ENCODE measurements around the gene SLC25A42. TPM values are rescaled to one million over a fixed set of nuclear protein-coding genes. Genes with fewer than 3 reads are reported as not detected.

SLC25A42 gene
- polyA plus RNA-seq, 5 donors = 10.2 to 15.9 (median 12.9) TPM

DNA sequence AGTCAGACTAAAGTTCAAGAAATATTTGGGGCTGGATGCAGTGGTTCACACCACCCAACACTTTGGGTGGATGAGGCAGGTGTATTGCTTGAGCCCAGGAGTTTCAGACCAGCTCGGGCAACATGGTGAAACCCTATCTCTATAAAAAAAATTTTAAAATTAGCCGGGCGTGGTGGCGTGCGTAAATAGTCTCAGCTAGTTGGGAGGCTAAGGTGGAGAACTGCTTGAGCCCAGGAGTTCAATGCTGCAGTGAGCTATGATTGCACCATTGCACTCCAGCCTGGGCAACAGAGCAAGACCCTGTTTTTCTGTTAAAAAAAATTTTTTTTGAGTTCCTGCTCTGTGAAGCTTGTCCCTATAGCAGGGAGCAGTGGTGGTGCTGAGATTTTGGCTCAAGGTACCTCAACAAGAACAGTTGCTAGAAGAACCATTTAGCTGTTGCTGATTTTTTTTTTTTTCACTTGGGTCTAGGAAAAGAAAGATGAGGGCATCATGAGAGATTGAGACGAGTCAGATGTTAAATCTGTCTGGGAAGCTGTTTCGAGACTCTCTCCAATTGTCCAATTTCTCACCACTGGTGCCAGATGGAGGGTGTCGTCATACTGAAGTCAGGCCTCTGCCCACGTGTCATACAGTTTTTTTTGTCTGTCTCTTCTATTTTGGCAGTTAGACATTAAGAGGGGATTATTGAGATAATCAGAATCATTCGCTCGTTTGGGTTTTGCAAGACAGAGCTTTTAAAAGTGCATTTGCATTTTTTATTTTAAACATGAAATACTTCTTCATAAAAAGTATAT lies 3.7 kb downstream of the SLC25A42 start:
- peak in 1 of 2 donors; percentile 45 for DNase-seq

DNA sequence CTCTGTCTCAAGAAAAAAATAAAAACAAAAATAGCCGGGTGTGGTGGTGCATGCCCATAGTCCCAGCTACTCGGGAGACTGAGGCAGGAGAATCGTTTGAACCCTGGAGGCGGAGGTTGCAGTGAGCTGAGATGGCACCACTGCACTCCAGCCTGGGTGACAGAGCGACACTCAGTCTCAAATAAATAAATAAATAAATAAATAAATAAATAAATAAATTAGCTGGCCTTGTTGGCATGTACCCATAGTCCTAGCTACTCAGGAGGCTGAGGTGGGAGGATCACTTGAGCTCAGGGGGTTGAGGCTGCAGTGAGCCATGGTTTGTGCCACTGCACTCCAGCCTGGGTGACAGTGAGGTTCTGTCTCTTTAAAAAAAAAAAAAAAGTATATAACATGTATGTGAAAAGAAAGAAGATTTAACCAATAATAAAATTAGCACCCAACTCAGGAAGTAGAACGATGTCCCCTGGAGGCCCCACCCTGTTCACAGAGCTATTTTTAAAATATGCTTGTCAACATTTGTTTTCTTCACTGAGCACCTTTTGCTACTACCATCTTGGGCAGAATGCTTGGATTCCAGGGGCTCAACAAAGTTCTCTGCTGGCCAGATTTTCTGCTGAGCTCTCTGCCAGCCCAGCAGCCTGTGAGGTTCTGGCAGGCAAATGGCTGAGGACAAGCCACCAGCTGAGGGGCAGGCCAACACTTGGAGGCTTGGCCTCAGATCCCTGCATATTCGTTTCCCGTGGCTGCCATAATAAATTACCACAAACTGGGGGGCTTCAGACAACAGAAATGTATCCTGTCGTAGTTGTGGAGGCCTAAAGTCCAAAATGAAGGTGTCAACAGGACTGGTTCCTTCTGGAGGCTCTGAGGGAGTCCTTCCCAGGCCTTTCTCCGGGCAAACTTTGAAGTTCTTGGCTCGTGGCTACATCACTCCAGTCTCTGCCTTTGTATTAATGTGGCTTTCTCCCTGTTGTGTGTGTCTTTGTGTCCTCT lies 5.2 kb downstream of the SLC25A42 start:
- no peak for DNase-seq

DNA sequence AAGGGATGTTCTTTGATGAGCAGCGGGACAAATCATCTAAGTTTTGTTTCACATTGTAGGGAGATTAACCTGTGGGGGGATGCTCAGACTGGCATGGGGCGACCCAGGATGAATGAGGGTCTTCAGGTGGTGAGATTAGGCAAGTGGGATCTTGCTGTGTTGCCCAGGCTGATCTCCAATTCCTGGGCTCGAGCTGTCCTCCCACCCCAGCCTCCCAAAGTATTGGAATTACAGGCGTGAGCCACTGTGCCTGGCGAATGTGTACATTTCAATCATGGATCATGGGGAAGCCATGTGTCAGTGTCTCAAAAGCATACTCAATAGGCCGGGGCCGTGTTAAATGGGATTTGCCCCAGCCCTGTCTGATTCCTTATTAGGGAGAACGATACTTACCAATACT lies 8.1 kb downstream of the SLC25A42 start:
- no peak for DNase-seq

DNA sequence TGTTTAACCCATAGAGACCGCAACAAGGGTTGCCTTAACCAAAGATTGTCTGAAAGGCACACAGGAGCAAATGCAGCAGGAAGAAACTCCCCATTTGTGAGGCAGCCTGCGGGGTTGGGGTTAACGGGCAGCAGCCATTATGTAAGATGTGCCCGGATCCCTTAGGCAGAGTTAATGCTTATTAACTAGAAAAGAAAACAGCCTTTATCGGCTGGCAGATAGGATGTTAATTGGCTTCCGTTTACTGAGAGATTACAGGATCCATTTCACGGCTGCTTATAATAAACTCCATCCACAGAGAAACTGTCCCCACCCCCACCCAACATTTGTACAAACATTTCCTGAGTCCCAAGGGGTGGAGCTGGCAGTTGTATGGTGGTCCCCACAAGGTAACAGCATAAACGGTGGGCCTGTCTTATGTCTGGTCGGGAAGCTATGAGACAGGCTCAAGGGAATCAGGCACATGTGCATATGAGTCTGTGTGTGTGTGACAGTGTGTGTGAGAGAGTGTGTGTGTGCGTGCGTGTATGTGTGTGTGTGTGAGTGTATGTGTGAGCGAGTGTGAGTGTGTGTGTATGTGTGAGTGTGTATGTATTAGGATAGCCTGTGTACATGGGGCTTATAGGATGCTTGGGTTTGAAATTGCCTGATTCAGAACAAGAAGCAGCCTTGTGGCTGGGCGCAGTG lies 10.5 kb downstream of the SLC25A42 start:
- DNase-seq = no peak

DNA sequence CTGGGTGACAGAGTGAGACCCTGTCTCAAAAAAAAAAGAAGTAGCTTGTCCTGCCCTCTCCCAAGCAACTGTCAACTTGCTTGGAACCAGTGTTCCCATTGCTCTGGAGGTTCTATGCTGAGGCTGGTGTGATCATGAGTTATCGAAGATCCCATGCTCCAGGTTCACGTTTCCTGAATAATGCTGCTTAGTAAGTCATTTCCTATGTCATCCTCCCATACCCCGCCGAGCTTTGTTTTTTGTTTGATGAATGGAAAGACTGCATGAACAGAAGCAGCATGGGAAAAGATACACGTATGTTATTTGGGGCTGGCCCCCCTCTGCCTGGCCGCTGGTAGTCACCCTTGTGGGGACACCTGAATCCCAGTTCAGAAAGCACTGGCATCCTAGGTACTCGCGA lies 11.3 kb downstream of the SLC25A42 start:
- no peak for DNase-seq

- DNase-seq = no peak
Observed at GRCh38 chr19:19076476-19076875, 12.7 kb downstream of the SLC25A42 start.

DNA sequence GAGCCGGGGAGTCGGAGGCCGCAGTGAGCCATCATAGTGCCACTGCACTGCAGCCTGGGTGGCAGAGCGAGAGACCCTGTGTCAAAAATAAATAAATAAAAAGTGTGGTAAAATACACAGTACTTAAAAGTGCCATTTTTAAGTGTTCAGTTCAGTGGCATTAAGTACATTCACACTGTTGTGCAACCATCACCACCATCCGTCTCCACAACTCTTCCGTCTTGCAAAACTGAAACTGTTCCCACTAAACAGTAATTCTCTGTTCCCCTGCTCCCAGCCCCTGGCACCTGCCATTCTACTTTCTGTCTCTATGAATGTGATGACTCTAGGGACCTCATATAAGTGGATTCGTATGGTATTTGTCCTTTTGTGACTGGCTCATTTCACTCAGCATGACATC lies 13.3 kb downstream of the SLC25A42 start:
- no peak for DNase-seq

- DNase-seq = no peak
Observed at GRCh38 chr19:19078801-19079200, 15.0 kb downstream of the SLC25A42 start.

- DNase-seq = no peak
Observed at GRCh38 chr19:19079571-19079970, 15.8 kb downstream of the SLC25A42 start.

DNA sequence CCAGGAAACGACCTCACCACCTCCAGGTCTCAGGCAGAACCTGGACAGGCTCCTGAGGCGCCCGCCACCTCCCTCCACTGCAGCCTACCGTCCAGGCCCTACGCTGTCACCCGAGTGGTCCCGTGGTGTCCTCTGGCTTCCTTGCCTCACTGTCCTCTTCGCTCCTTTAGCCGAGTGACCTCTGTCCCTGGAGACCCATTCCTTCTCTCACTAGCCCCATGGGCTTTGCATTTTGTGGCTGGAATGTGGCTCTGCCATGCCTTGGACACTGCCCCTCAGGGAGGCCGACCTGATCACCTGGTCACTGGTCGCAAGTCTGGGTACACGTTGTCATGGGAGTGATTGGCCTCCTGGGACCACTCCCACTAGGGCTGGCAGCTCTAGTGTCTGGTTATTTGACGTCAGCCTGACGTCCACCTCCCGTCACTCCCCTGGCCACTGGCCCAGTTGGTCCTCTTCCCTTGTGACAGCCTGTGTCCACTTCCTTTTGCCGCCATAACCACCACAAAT lies 17.9 kb downstream of the SLC25A42 start:
- DNase-seq = no peak

- no peak for DNase-seq
Observed at GRCh38 chr19:19083413-19084178, 19.8 kb downstream of the SLC25A42 start.

- no peak for DNase-seq
Observed at GRCh38 chr19:19087676-19088075, 23.9 kb downstream of the SLC25A42 start.

DNA sequence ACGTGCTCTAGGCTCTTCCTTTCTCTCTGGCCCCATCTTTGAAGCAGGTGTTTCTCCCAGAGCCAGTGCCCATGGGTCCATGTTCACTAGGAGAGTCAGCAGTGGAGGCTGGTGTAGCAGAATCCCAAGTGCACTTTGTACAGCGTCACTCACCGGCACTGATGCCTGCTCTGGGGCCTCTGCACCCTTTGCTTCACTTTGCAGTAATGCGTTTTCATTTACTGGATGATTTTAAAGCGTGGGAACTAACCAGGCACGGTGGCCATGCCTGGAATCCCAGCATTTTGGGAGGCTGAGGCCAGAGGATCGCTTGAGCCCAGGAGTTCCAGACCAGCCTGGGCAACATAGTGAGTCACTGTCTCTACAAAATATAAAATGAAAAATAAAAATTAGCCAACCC lies 30.7 kb downstream of the SLC25A42 start:
- no peak for DNase-seq

GRCh38 chr19:19095691-19096090 lies 31.9 kb downstream of the SLC25A42 start:
- no peak for DNase-seq

DNA sequence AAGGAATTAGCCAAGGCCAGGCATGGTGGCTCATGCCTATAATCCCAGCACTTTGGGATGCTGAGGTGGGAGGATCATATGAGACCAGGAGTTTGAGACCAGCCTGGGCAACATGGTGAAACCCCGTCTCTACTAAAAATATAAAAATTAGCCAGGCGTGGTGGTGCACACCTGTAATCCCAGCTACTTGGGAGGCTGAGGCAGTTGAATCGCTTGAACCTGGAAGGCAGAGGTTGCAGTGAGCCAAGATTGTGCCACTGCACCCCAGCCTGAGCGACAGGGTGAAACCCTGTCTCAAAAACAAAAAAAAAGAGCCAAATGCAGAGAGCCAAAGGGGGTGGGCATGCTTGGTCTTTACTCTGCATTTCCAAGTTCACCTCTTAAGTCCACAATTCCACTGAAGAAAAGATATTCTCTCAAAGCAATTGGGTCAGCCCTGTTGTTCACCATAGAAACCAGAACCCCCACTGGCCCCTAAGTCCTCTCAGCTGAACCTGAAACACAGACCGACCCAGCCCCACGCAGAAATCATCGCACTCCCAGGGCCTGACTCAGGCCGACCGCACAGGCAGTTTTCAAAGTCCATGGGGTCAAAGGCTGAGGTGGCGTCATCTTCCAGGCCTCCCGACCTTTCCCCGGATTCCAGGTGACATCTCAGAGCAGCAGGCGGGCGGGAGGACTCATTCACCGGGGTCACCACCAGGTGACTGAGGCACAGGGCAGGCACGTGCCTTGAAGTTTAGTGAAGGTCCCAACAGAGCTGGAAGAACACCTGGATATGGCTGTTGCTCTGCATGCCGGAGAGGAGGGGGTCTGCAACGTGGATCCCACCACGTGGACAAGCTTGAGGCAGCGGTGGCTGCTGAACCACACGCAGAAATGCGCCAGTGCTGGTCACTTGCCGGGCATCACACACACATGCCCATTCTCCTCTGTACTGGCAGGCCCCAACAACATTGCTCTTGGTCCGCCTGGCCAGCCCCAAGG lies 33.1 kb downstream of the SLC25A42 start:
- no peak for DNase-seq

DNA sequence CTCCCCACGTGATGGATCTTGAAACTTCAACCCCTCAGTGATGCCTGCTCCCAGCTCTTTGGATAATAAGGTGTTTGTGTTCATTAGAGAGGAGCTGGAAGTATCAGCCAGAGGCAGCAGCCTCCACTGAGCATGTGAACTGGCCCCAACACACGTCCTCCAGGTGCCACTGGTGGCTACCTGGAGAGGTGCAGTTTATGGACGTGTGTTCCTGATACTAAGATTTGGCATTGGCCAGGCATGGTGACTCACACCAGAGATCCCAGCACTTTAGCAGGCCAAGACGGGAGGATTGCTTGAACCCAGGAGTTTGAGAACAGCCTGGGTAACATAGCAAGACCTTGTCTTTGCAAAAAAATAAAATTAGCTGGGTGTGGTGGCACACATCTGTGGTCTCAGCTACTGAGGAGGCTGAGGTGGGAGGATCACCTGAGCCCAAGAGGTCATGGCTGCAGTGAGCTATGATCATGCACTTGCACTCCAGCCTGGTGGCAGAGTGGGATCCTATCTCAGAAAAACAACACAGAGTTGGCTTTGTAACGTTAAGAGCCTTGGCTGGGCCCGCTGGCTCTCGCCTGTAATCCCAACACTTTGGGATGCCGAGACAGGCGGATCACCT lies 34.4 kb downstream of the SLC25A42 start:
- DNase-seq = no peak

- DNase-seq = no peak
Observed at GRCh38 chr19:19098703-19099632, 35.2 kb downstream of the SLC25A42 start.

DNA sequence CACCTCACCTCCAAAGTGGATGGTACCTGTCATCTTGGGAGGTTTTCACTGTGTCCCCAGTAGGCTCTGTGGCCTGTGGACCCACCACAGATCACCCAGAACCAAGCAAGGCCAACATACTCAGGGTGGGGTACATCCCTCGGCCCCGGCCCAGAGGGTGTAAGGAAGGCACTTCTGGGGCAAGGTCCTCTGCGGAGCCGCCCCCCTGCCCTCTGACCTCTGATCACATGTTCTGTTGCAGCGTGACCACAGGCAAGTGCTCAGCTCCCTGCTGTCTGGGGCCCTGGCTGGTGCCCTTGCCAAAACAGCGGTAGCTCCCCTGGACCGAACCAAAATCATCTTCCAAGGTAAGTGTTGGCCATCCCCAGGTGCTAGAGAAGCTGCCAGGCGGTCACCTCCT lies 37.7 kb downstream of the SLC25A42 start:
- DNase-seq = no peak
